ENCODE results near the gene PTPRN. TPM values are rescaled to one million over a fixed set of nuclear protein-coding genes. Genes with fewer than 3 reads are reported as not detected.

PTPRN gene
- total RNA-seq, 1 experiment from 2014 or later, result 6.5 TPM

DNA sequence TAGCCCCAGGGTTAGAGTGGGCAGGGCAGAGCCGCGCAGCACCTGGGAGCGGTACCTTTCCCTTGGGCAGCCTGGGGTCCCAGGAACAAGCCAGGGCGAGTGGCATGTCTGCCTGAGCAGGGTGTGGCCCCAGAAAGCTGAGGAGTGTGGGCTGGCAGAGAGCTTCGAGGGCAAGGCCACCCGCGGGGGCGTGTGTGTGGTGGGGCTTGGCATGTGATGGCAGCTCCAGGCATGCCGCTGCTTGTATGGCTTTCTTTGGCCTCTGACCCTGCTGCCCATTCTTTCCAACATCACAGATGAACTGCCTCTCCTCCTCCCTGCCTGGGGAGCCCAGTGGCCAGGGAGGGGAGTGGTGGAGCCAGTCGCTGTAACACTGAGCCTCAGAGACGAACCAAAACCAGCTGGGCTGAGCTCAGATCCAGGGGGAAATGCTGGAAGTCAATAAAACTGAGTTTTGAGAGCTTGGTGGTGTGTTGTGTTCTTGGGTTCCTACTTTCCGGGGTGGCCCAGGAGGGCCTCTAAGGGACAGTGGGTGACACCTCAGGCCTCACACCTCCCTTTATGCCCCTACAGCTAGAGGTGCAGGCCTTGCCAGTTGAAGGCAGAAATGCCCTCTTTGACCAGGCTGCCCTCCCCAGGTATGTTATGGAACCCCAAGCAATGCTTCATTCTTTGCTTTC lies 22.6 kb downstream of the PTPRN start:
- Histone ChIP-seq H3K9me3 (ENCODE audit: control insufficient read depth, low read depth, low read length) (no peaks in the 10 kb centered on the region), H2BK12ac (ENCODE audit: insufficient read length, low read depth, low read length) (no peak overlapping the region), H3K18ac (ENCODE audit: insufficient read length, low read depth, low read length) (no peak overlapping the region), H3K23ac (ENCODE audit: insufficient read length, low read depth, low read length) (no peak overlapping the region), H4K5ac (ENCODE audit: insufficient read length, low read depth, low read length) (no peak overlapping the region), H4K20me1 (ENCODE audit: control insufficient read depth, insufficient read depth, insufficient read length) (no peaks in the 10 kb centered on the region), H2AK5ac (ENCODE audit: insufficient read length, low read length) (no peak overlapping the region), H3K4me1 (ENCODE audit: insufficient read depth, low read length) (no peaks in the 10 kb centered on the region; the same call in 1 of the 2 replicates), H2BK20ac (ENCODE audit: low read depth, low read length, poor library complexity, severe bottlenecking) (no peak overlapping the region), H2BK120ac (ENCODE audit: low read depth, low read length, poor library complexity, severe bottlenecking) (no peak overlapping the region), H3K79me2 (ENCODE audit: insufficient read depth, low read length) (no peaks in the 10 kb centered on the region), H2BK15ac (ENCODE audit: low read depth, low read length) (no peak overlapping the region), H4K91ac (ENCODE audit: insufficient read length, low read depth, low read length) (no peak overlapping the region), H2BK5ac (ENCODE audit: insufficient read length, low read length) (no peak overlapping the region), H3K4ac (ENCODE audit: low read depth, low read length) (no peak overlapping the region), H3K4me2 (ENCODE audit: insufficient read depth, insufficient read length, low read length) (no peak overlapping the region), H3T11ph (ENCODE audit: low read length) (no peak overlapping the region), H3K14ac (ENCODE audit: insufficient read depth, low read length) (no peak overlapping the region), H3K23me2 (ENCODE audit: insufficient read length, low read depth, low read length, poor library complexity, severe bottlenecking) (no peaks in the 10 kb centered on the region), H3K27ac (ENCODE audit: insufficient read length, low read depth, low read length) (no peak overlapping the region), H3K9ac (ENCODE audit: extremely low read depth, insufficient read length, low read length) (no peak overlapping the region), H2AFZ (ENCODE audit: low read length) (no peak overlapping the region), H3K79me1 (ENCODE audit: insufficient read depth, low read depth, low read length, poor library complexity, severe bottlenecking) (no peaks in the 10 kb centered on the region), H4K8ac (replicated peaks; ENCODE audit: insufficient read length, low read depth, low read length) (no peak overlapping the region), H3K56ac (ENCODE audit: insufficient read length, low read depth, low read length) (no peak overlapping the region), H3K27me3 (ENCODE audit: insufficient read depth, low read length) (no peaks in the 10 kb centered on the region)
- no peak for DNase-seq
- TF ChIP-seq, protein P1, sequence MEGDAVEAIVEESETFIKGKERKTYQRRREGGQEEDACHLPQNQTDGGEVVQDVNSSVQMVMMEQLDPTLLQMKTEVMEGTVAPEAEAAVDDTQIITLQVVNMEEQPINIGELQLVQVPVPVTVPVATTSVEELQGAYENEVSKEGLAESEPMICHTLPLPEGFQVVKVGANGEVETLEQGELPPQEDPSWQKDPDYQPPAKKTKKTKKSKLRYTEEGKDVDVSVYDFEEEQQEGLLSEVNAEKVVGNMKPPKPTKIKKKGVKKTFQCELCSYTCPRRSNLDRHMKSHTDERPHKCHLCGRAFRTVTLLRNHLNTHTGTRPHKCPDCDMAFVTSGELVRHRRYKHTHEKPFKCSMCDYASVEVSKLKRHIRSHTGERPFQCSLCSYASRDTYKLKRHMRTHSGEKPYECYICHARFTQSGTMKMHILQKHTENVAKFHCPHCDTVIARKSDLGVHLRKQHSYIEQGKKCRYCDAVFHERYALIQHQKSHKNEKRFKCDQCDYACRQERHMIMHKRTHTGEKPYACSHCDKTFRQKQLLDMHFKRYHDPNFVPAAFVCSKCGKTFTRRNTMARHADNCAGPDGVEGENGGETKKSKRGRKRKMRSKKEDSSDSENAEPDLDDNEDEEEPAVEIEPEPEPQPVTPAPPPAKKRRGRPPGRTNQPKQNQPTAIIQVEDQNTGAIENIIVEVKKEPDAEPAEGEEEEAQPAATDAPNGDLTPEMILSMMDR (conservative IDR thresholded peaks at IDR 0.05), result no peak
- H3K27ac Mint-ChIP-seq, result peak overlapping the region; percentile 14 to 89 (median 46); a peak in 3 of 7 replicates
- no CpG with 5 or more reads among the region's 12 CpGs for WGBS (ENCODE audit: extremely low coverage, insufficient read length, low lambda C conversion rate)
- H3K4me3 Mint-ChIP-seq, result peak overlapping the region in 1 of 2 experiments; percentile 4; a peak in 1 of 5 replicates
- H3K36me3 Mint-ChIP-seq (ENCODE audit: insufficient read depth in 1 of 3, low read depth in 3 of 3), result peaks cover 0 to 19% (median 12%) of the 10 kb centered on the region in 3 experiments; a peak in 6 of 7 replicates
- peaks cover 7 to 12% of the 10 kb centered on the region in 2 experiments for H3K4me1 Mint-ChIP-seq
- H3K9me3 Mint-ChIP-seq, result no peaks in the 10 kb centered on the region
- peaks cover 4% of the 10 kb centered on the region for H3K27me3 Mint-ChIP-seq (ENCODE audit: low read depth)

Measured in H9 (cell line).